H1 (cell line): Measurements from ENCODE around the gene DYDC1. TPM values are rescaled to one million over a fixed set of nuclear protein-coding genes. Genes with fewer than 3 reads are reported as not detected.

Source experiments
- CTCF ChIA-PET: fragments of 300-600 bp; sonication (Branson Sonifier 250); formaldehyde crosslinking; loops from one replicate; lab custom pipeline; 2021; ENCODE audit not compliant: partially characterized antibody; lab: Charles Lee
- POLR2A ChIA-PET: fragments of 300-600 bp; sonication (Branson Sonifier 250); formaldehyde crosslinking; loops from one replicate; lab custom pipeline; 2021; ENCODE audit warnings: inconsistent platforms; ENCODE audit not compliant: partially characterized antibody; lab: Charles Lee
- DNase-seq, 2 experiments: peaks; one replicate each; pipeline versions ENCODE4 v3.0.0 to v3.0.0-alpha.2; 2010 to 2022; ENCODE audit warnings: low spot score in 2 of 2, low read depth in 1 of 2, mixed read lengths in 1 of 2
- FAIRE-seq: peaks from 2 replicates; lab custom pipeline; 2011; peaks lifted over from hg19 to GRCh38; lab: Jason Lieb, UNC
- H2AFZ ChIP-seq: 2 replicates; pipeline ENCODE4 v1.8.1; 2012; ENCODE audit warnings: low read length, inconsistent platforms
- H2AK5ac ChIP-seq: 2 replicates; pipeline ENCODE4 v1.6.1; 2013; ENCODE audit warnings: low read depth, low read length
- H2BK120ac ChIP-seq: replicated peaks from 2 replicates; pipeline ENCODE3; 2013; ENCODE audit warnings: low read depth, low read length, inconsistent platforms
- H2BK12ac ChIP-seq: 2 replicates; pipeline ENCODE4 v1.6.1; 2013; ENCODE audit warnings: low read depth, low read length
- H2BK15ac ChIP-seq: 2 replicates; pipeline ENCODE4 v1.6.1; 2013; ENCODE audit warnings: low read length
- H2BK20ac ChIP-seq: 2 replicates; pipeline ENCODE4 v1.6.1; 2013; ENCODE audit warnings: low read length
- H2BK5ac ChIP-seq: 2 replicates; pipeline ENCODE4 v1.6.1; 2013; ENCODE audit warnings: low read depth, low read length
- H3K14ac ChIP-seq: 2 replicates; pipeline ENCODE4 v1.6.1; 2013; ENCODE audit warnings: inconsistent platforms; ENCODE audit not compliant: insufficient read length
- H3K18ac ChIP-seq: 2 replicates; pipeline ENCODE4 v1.6.1; 2013; ENCODE audit warnings: low read length; ENCODE audit errors: extremely low read depth
- H3K23ac ChIP-seq: 2 replicates; pipeline ENCODE4 v1.6.1; 2013; ENCODE audit warnings: inconsistent platforms; ENCODE audit not compliant: insufficient read length
- H3K23me2 ChIP-seq: 2 replicates; pipeline ENCODE4 v1.6.1; 2013; ENCODE audit warnings: low read depth, low read length
- H3K27ac ChIP-seq: 2 replicates; pipeline ENCODE4 v1.6.1; 2011; ENCODE audit warnings: low read depth, low read length, inconsistent platforms
- H3K27me3 ChIP-seq, 4 experiments: replicated peaks in 1 of 4; 1 replicate in 1 of 4; 2 replicates in 3 of 4; pipeline versions ENCODE4 v1.6.1 to v1.8.1; 2011 to 2013; ENCODE audit warnings: low read length in 3 of 4, mild to moderate bottlenecking in 3 of 4, inconsistent platforms in 2 of 4, mixed read lengths in 2 of 4, moderate library complexity in 1 of 4; ENCODE audit not compliant: control insufficient read depth in 3 of 4, insufficient read depth in 3 of 4; ENCODE audit errors: extremely low read depth in 1 of 4
- H3K36me3 ChIP-seq, 4 experiments: 2 replicates each; pipeline versions ENCODE4 v1.6.1 to v1.8.1; 2011 to 2013; ENCODE audit warnings: mild to moderate bottlenecking in 4 of 4, low read length in 3 of 4, moderate library complexity in 2 of 4, control low read depth in 1 of 4, inconsistent platforms in 1 of 4; ENCODE audit not compliant: insufficient read depth in 4 of 4, control insufficient read depth in 2 of 4
- H3K4ac ChIP-seq: replicated peaks from 2 replicates; pipeline ENCODE3; 2013; ENCODE audit warnings: low read length, low read depth, mixed read lengths, inconsistent platforms; ENCODE audit not compliant: insufficient read length
- H3K4me1 ChIP-seq, 4 experiments: replicated peaks in 1 of 4; 1 replicate in 1 of 4; 2 replicates in 3 of 4; pipeline versions ENCODE4 v1.6.1 to v1.8.1; 2011 to 2013; ENCODE audit warnings: low read length in 3 of 4, inconsistent platforms in 2 of 4, mixed read lengths in 1 of 4; ENCODE audit not compliant: insufficient read depth in 4 of 4, control insufficient read depth in 3 of 4
- H3K4me2 ChIP-seq, 2 experiments: 2 replicates each; pipeline versions ENCODE4 v1.6.1 to v1.8.1; 2011 to 2013; ENCODE audit warnings: low read depth in 2 of 2, low read length in 2 of 2, control low read depth in 1 of 2, inconsistent platforms in 1 of 2, mild to moderate bottlenecking in 1 of 2; ENCODE audit not compliant: insufficient read depth in 1 of 2
- H3K4me3 ChIP-seq, 4 experiments: fragments of 200-600, 300-600 bp in 1 of 4; sonication (generic), shearing (Covaris generic), sonication (Bioruptor Twin) in 1 of 4; 2 replicates each; pipeline versions ENCODE4 v1.5.1 to v1.8.1; 2011 to 2016; ENCODE audit warnings: low read length in 4 of 4, low read depth in 3 of 4, control low read depth in 2 of 4, inconsistent platforms in 2 of 4, mild to moderate bottlenecking in 2 of 4, mixed read lengths in 1 of 4, moderate library complexity in 1 of 4; ENCODE audit not compliant: insufficient read depth in 2 of 4; ENCODE audit errors: extremely low read depth in 1 of 4
- H3K56ac ChIP-seq: replicated peaks from 2 replicates; pipeline ENCODE3; 2013; ENCODE audit warnings: low read depth, mild to moderate bottlenecking, mixed read lengths, low read length, inconsistent platforms; ENCODE audit not compliant: insufficient read length
- H3K79me1 ChIP-seq: 2 replicates; pipeline ENCODE4 v1.6.1; 2013; ENCODE audit warnings: low read depth, low read length, control low read depth
- H3K79me2 ChIP-seq, 2 experiments: 2 replicates each; pipeline versions ENCODE4 v1.6.1 to v1.8.1; 2012 to 2013; ENCODE audit warnings: low read length in 2 of 2, mild to moderate bottlenecking in 2 of 2, inconsistent platforms in 1 of 2; ENCODE audit not compliant: insufficient read depth in 2 of 2, control insufficient read depth in 1 of 2
- H3K9ac ChIP-seq, 4 experiments: replicated peaks in 1 of 4; 1 replicate in 1 of 4; 2 replicates in 3 of 4; pipeline versions ENCODE4 v1.6.1 to v1.8.1; 2011 to 2013; ENCODE audit warnings: low read depth in 3 of 4, low read length in 3 of 4, control low read depth in 2 of 4, mild to moderate bottlenecking in 2 of 4, moderate library complexity in 2 of 4, inconsistent platforms in 1 of 4; ENCODE audit errors: extremely low read depth in 1 of 4
- H3K9me3 ChIP-seq, 2 experiments: 2 replicates each; pipeline versions ENCODE4 v1.6.1 to v1.8.1; 2012 to 2013; ENCODE audit warnings: mild to moderate bottlenecking in 2 of 2, moderate library complexity in 2 of 2, control low read depth in 1 of 2, inconsistent platforms in 1 of 2, low read depth in 1 of 2, low read length in 1 of 2, mixed read lengths in 1 of 2; ENCODE audit not compliant: insufficient read depth in 2 of 2
- H4K20me1 ChIP-seq, 2 experiments: replicated peaks in 1 of 2; 2 replicates each; pipeline versions ENCODE3 to v1.8.1; 2011 to 2013; ENCODE audit warnings: inconsistent platforms in 2 of 2, low read length in 2 of 2, mild to moderate bottlenecking in 1 of 2; ENCODE audit not compliant: insufficient read depth in 2 of 2, control insufficient read depth in 1 of 2
- H4K5ac ChIP-seq: 2 replicates; pipeline ENCODE4 v1.6.1; 2013; ENCODE audit warnings: low read length, low read depth, mixed read lengths, inconsistent platforms; ENCODE audit not compliant: insufficient read length
- H4K8ac ChIP-seq: 2 replicates; pipeline ENCODE4 v1.8.0; 2013; ENCODE audit warnings: mild to moderate bottlenecking, moderate library complexity, low read length, inconsistent platforms; ENCODE audit not compliant: insufficient read depth; ENCODE audit errors: extremely low read depth
- H4K91ac ChIP-seq: replicated peaks from 2 replicates; pipeline ENCODE3; 2013; ENCODE audit warnings: low read length, mixed read lengths, inconsistent platforms; ENCODE audit not compliant: insufficient read length
- ATF2 ChIP-seq: IDR thresholded peaks from 2 replicates; pipeline ENCODE4 v1.6.1; 2012; ENCODE audit warnings: low read length, inconsistent platforms
- CTBP2 ChIP-seq: IDR thresholded peaks from 2 replicates; pipeline ENCODE4 v1.7.0; 2011; ENCODE audit warnings: borderline replicate concordance, mild to moderate bottlenecking, moderate library complexity, mixed read lengths, low read length; ENCODE audit not compliant: insufficient read depth, insufficient read length
- POLR2AphosphoS5 ChIP-seq: IDR thresholded peaks from 2 replicates; pipeline ENCODE4 v1.6.1; 2011; ENCODE audit warnings: low read depth, low read length
- SIN3A ChIP-seq, 2 experiments: IDR thresholded peaks in 1 of 2; conservative IDR thresholded peaks in 1 of 2; 2 replicates each; pipeline ENCODE4 v1.6.1; 2011 to 2012; ENCODE audit warnings: low read length in 2 of 2, improper control_type of control experiment in 1 of 2, low read depth in 1 of 2, mild to moderate bottlenecking in 1 of 2
- SUZ12 ChIP-seq: fragments of 200-600 bp; sonication (generic); IDR thresholded peaks from 2 replicates; pipeline ENCODE4 v1.6.1; 2012; ENCODE audit warnings: mild to moderate bottlenecking, inconsistent platforms, low read length, moderate library complexity, mixed read lengths
- ZNF274 ChIP-seq: IDR thresholded peaks from 2 replicates; pipeline ENCODE4 v1.7.0; 2012; ENCODE audit warnings: low read length, borderline replicate concordance; ENCODE audit errors: extremely low read depth
- WGBS, 2 experiments: shearing (Covaris generic) in 1 of 2; methylation state at CpG; one replicate each; pipeline versions ENCODE4 v1.1.6 to v1.1.7; 2013 to 2015; ENCODE audit warnings: low lambda C conversion rate in 2 of 2, mixed read lengths in 2 of 2, inconsistent platforms in 1 of 2, low coverage in 1 of 2, missing lambda C conversion rate in 1 of 2; ENCODE audit not compliant: insufficient replicate concordance in 2 of 2, insufficient coverage in 1 of 2, insufficient read length in 1 of 2; ENCODE audit errors: extremely low coverage in 1 of 2, missing lambda C conversion rate in 1 of 2; 5-methylcytosine and 5-hydroxymethylcytosine counted together
- polyA plus RNA-seq, 7 experiments: library from polyadenylated mRNA; depleted of rRNA in 3 of 7; stranded (reverse) in 5 of 7; unstranded in 2 of 7; fragments of >200 nt in 5 of 7; fragments of 200-250 nt in 2 of 7; gene quantifications; 1 replicate in 5 of 7; 2 replicates in 1 of 7; 4 replicates in 1 of 7; pipeline versions ENCODE4 v1.2.1 to v1.2.3, GENCODE V29; 2011 to 2013; ENCODE audit warnings: missing spikeins in 2 of 7, mixed read lengths in 2 of 7
- total RNA-seq: library from RNA; stranded (reverse); fragmentation: NEBNext Ultra II Directional; extraction: Animal tissue kit (Norgen Biotek cat#: 25700); gene quantifications from 2 replicates; pipeline ENCODE4 v1.2.1, GENCODE V29; 2021

The DYDC1 gene
- total and polyA plus RNA-seq, 2 of the 8 experiments (the other 6 are each of a cell fraction or from before 2014, with no cell fraction given) = not detected

- H3K4me3 ChIP-seq = no peak overlapping the region
- POLR2A ChIA-PET = interaction anchor here (1.2 kb wide), 1 partner anchor 11 kb away, joined by 3 read pairs; no protein-coding TSS in a partner anchor
- no peak overlapping the region for H3K4ac ChIP-seq
- no peaks in the 10 kb centered on the region for H3K27me3 ChIP-seq
- H3K9me3 ChIP-seq = no peaks in the 10 kb centered on the region
- no peak overlapping the region for H2BK5ac ChIP-seq
- H4K20me1 ChIP-seq = no peaks in the 10 kb centered on the region
- CTCF ChIA-PET = interaction anchor here (0.6 to 2.4 kb wide), 11 partner anchors 9 to 200 kb away, joined by 3 to 15 read pairs (median 4); partner anchors contain the start of gene PRXL2A
- 0 out of 2 replicates have a peak overlapping the region, but pooled peaks have one; percentile 53 for H2AFZ ChIP-seq
- no peak overlapping the region for H3K56ac ChIP-seq
- DNase-seq (no peak), FAIRE-seq (no peak)
- no peak overlapping the region for H3K14ac ChIP-seq
- H3K79me2 ChIP-seq = no peaks in the 10 kb centered on the region
- no peak overlapping the region for H4K5ac ChIP-seq
- no peak overlapping the region for H2BK15ac ChIP-seq
- no peaks in the 10 kb centered on the region; a peak in 1 of 7 replicates for H3K4me1 ChIP-seq
- H4K8ac ChIP-seq = no peak overlapping the region
- no peak overlapping the region for H2BK12ac ChIP-seq
- no peaks in the 10 kb centered on the region for H3K36me3 ChIP-seq
- H3K18ac ChIP-seq = no peak overlapping the region
- no peak overlapping the region for H3K9ac ChIP-seq
- no peak overlapping the region for H4K91ac ChIP-seq
- no peak overlapping the region for H2BK120ac ChIP-seq
- no peak for TF ChIP-seq ZNF274
- TF ChIP-seq ATF2 = no peak
- TF ChIP-seq POLR2AphosphoS5 = no peak
- no peak for TF ChIP-seq SUZ12
- no peak for TF ChIP-seq SIN3A (conservative IDR thresholded peaks at IDR 0.05 in 1 of 2, IDR thresholded peaks at IDR 0.05 in 1 of 2; ENCODE audit: low read depth in 1 of 2, low read length in 2 of 2)
- TF ChIP-seq CTBP2 = no peak
- H3K27ac ChIP-seq = no peak overlapping the region
- 82% methylated on average over 2 of the region's 2 CpGs; no CpG with 5 or more reads in 1 of the 2 experiments for WGBS, 2 experiments
- no peak overlapping the region for H3K23ac ChIP-seq
- no peak overlapping the region for H2BK20ac ChIP-seq
- H3K23me2 ChIP-seq = no peaks in the 10 kb centered on the region
- H2AK5ac ChIP-seq = no peak overlapping the region
- H3K4me2 ChIP-seq = no peak overlapping the region
- H3K79me1 ChIP-seq = no peaks in the 10 kb centered on the region
Observed at GRCh38 chr10:80397014-80397413, 40.5 kb upstream of the DYDC1 start.
